ENCODE data around the gene TBC1D16. TPM values are rescaled to one million over a fixed set of nuclear protein-coding genes. Genes with fewer than 3 reads are reported as not detected.

TBC1D16 gene
- total RNA-seq, 6 experiments from 2014 or later, result 5.8 to 21.0 (median 14.4) TPM

DNA sequence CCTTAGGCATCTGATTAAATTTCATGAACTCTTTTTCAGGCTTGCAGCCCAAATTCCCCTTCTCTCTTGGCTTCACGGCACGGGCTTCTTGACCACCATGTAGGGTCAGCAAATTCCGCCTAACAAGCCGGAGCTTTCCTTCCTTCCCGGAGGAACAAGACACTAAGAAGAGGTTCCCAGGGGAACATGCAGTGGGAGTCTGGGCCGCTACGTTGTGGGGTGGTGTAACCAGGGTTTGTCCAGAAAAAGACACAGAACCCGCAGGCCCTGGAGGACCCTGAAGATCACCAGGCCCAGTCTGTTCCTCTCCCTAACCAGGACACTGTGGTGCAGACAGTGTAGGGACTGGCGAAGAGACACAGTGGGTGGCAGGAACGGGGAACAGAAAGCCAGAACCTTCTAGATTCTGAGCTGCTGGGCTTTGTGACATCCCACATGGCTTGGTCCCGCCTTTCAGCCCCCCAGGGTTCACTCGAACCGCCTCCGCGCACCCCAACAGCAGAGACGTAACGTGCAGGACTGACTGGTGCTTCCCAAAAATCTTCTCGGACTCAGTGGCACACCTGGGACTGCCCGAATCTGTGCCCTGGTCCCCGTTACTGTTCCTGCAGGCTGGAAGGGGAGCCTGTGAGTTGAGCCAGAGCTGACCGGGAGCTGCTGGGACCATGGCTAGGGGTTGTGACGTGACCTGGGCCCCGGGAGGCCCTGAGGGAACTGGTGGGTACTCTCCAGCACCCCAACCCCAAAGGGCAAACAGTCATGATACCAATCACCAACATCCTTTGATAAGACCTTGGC lies 55.2 kb downstream of the TBC1D16 start:
- intact Hi-C loops (cut with DNase I), result loop anchor here (10.0 kb wide), 3 partner anchors 56 to 176 kb away; no protein-coding TSS in a partner anchor
- WGBS (ENCODE audit: insufficient coverage, low coverage, low lambda C conversion rate, missing lambda C conversion rate), result 79% methylated on average over 7 of the region's 23 CpGs
- Histone ChIP-seq H3K4me1 (peaks cover 0 to 5% (median 0%) of the 10 kb centered on the region in 4 donors), H3K36me3 (no peaks in the 10 kb centered on the region), H3K27me3 (no peaks in the 10 kb centered on the region), H3K27ac (no peak overlapping the region), H3K4me3 (no peak overlapping the region), H3K9me3 (no peaks in the 10 kb centered on the region)
- TF ChIP-seq, protein P1, sequence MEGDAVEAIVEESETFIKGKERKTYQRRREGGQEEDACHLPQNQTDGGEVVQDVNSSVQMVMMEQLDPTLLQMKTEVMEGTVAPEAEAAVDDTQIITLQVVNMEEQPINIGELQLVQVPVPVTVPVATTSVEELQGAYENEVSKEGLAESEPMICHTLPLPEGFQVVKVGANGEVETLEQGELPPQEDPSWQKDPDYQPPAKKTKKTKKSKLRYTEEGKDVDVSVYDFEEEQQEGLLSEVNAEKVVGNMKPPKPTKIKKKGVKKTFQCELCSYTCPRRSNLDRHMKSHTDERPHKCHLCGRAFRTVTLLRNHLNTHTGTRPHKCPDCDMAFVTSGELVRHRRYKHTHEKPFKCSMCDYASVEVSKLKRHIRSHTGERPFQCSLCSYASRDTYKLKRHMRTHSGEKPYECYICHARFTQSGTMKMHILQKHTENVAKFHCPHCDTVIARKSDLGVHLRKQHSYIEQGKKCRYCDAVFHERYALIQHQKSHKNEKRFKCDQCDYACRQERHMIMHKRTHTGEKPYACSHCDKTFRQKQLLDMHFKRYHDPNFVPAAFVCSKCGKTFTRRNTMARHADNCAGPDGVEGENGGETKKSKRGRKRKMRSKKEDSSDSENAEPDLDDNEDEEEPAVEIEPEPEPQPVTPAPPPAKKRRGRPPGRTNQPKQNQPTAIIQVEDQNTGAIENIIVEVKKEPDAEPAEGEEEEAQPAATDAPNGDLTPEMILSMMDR (IDR thresholded peaks at IDR 0.05), result no peak
- no peak for TF ChIP-seq POLR2A (IDR thresholded peaks at IDR 0.05)
- ATAC-seq, result no peak
- peak in 2 of 3 donors; percentile 16 to 37 for DNase-seq

DNA sequence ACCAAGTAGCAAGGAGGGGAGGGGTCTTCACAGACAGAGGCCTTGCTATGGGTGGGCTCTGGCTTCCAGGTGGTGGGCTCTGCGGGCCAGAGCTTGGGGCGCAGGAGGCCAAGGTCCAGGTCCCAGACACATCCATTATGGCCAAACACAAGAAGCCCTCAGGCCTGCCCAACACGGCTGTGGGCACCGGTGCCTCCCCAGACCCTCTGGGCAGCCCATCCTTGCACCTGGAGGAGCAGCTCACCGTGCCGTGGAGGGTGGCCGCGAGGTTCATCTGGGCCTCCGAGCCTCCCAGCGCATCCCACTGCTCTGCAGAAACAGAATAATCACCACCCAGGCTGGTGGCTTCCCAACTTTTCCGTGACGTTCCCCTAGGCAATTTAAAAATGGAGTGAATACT lies 55.9 kb downstream of the TBC1D16 start:
- Histone ChIP-seq H3K4me3 (no peak overlapping the region), H3K36me3 (no peaks in the 10 kb centered on the region), H3K4me1 (peaks cover 0 to 5% (median 0%) of the 10 kb centered on the region in 4 donors), H3K27ac (no peak overlapping the region), H3K9me3 (no peaks in the 10 kb centered on the region), H3K27me3 (no peaks in the 10 kb centered on the region)
- whole genome bisulfite sequencing (ENCODE audit: insufficient coverage, low coverage, low lambda C conversion rate, missing lambda C conversion rate), result 93% methylated on average over 3 of the region's 12 CpGs
- intact Hi-C loops (cut with DNase I), result loop anchor here (10.0 kb wide), 3 partner anchors 55 to 175 kb away; no protein-coding TSS in a partner anchor
- TF ChIP-seq, protein P1 (IDR thresholded peaks at IDR 0.05), result no peak
- TF ChIP-seq POLR2A (IDR thresholded peaks at IDR 0.05), result no peak
- peak in 2 of 3 donors; percentile 10 to 27 for DNase-seq
- ATAC-seq, result no peak

DNA sequence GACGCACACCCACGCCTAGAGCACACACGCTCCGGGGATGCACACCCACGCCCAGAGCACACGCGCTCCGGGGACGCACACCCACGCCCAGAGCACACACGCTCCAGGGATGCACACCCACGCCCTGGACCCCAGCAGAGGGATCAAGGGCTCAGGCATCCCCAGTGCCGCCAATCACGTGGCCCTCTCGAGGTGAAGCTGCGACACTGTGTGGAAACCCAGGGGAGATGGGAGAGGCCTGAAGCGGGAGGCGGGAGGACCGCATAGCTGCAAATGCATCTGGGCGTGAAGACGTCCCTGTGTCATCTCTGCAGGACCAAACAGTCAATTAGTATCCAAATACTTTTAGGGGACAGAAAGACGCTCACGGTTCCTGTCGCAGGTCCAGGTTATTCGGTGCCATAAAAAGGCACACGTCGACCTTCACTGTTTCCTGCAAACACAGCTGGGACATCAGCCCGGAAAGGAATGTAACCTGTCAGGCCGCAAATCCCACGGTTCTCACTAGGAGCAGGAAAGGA lies 56.4 kb downstream of the TBC1D16 start:
- Histone ChIP-seq H3K27ac (no peak overlapping the region), H3K4me1 (peaks cover 0 to 5% (median 0%) of the 10 kb centered on the region in 4 donors), H3K4me3 (no peak overlapping the region), H3K27me3 (no peaks in the 10 kb centered on the region), H3K9me3 (no peaks in the 10 kb centered on the region), H3K36me3 (no peaks in the 10 kb centered on the region)
- 86% methylated on average over 13 of the region's 30 CpGs for WGBS (ENCODE audit: insufficient coverage, low coverage, low lambda C conversion rate, missing lambda C conversion rate)
- ATAC-seq, result no peak
- intact Hi-C loops (cut with DNase I), result loop anchor here in 1 of 2 donors (10.0 kb wide), 1 partner anchor 134 kb away; no protein-coding TSS in a partner anchor
- TF ChIP-seq, protein P1 (IDR thresholded peaks at IDR 0.05), result no peak
- TF ChIP-seq POLR2A (IDR thresholded peaks at IDR 0.05), result no peak
- DNase-seq, result peak in 2 of 3 donors; percentile 15 to 41

DNA sequence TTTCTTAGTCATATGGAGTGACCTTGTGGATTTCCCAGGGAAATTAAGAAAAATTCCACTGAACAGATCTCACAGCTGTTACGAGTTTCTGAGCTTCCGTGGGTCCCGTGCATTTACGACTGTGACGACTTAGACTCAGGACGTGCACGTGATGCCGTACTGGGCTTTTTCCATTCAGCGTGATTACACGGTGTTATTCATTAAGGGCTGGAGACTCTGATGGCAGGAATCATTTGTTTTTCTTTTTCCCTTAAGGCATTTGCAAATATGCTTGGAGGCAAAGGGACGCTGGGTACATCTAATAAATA lies 57.2 kb downstream of the TBC1D16 start:
- no peak overlapping the region for H3K27ac ChIP-seq
- H3K27me3 ChIP-seq, result no peaks in the 10 kb centered on the region
- TF ChIP-seq, protein P1 (IDR thresholded peaks at IDR 0.05), result no peak
- TF ChIP-seq POLR2A (IDR thresholded peaks at IDR 0.05), result no peak
- peak in 1 of 3 donors; percentile 26 for DNase-seq
- WGBS (ENCODE audit: insufficient coverage, low coverage, low lambda C conversion rate, missing lambda C conversion rate), result 93% methylated on average over 11 of the region's 11 CpGs
- no peak for ATAC-seq
- intact Hi-C loops (cut with DNase I), result loop anchor here in 1 of 2 donors (10.0 kb wide), 1 partner anchor 134 kb away; no protein-coding TSS in a partner anchor
- peaks cover 0 to 5% (median 0%) of the 10 kb centered on the region in 4 donors for H3K4me1 ChIP-seq
- no peaks in the 10 kb centered on the region for H3K36me3 ChIP-seq
- H3K4me3 ChIP-seq, result no peak overlapping the region
- H3K9me3 ChIP-seq, result no peaks in the 10 kb centered on the region

Data from right lobe of liver (tissue), 6 donors.